ENCODE measurements around the gene CD300LD. TPM values are rescaled to one million over a fixed set of nuclear protein-coding genes. Genes with fewer than 3 reads are reported as not detected.

The CD300LD gene
- total RNA-seq, 2 experiments from 2014 or later: not detected

- TF ChIP-seq CTCF (IDR thresholded peaks at IDR 0.05): no peak
- Histone ChIP-seq H3K36me3 (ENCODE audit: insufficient read depth, low read length) (no peaks in the 10 kb centered on the region), H3K4me3 (ENCODE audit: low read length) (no peak overlapping the region), H3K27me3 (ENCODE audit: control insufficient read depth in 1 of 2, insufficient read depth in 2 of 2, low read length in 2 of 2) (peaks cover 0 to 3% of the 10 kb centered on the region in 2 experiments), H3K9me3 (ENCODE audit: control insufficient read depth in 1 of 2, insufficient read depth in 1 of 2, low read length in 2 of 2) (no peaks in the 10 kb centered on the region), H3K4me1 (ENCODE audit: insufficient read depth, low read length) (peaks cover 18% of the 10 kb centered on the region), H3K27ac (ENCODE audit: low read depth in 1 of 2, low read length in 2 of 2) (no peak overlapping the region)
- no peak for DNase-seq
- CTCF ChIA-PET: no interaction called here
- POLR2A ChIA-PET: no interaction called here
- H3K36me3 Mint-ChIP-seq (ENCODE audit: low read depth): no peaks in the 10 kb centered on the region
- no peak overlapping the region for H3K4me3 Mint-ChIP-seq
- peaks cover 44% of the 10 kb centered on the region for H3K4me1 Mint-ChIP-seq (ENCODE audit: low read depth)
- no peaks in the 10 kb centered on the region for H3K9me3 Mint-ChIP-seq
- no peak for ATAC-seq (ENCODE audit: poor library complexity)
- intact Hi-C loops (cut with DNase I, micrococcal nuclease): no loop called here
- no peak overlapping the region for H3K27ac Mint-ChIP-seq
- H3K27me3 Mint-ChIP-seq: peaks cover 8% of the 10 kb centered on the region
Observed at GRCh38 chr17:74595037-74595750, 3.1 kb upstream of the CD300LD start.

- DNase-seq (no peak), ATAC-seq (ENCODE audit: poor library complexity) (no peak)
- Histone ChIP-seq H3K27me3 (ENCODE audit: control insufficient read depth in 1 of 2, insufficient read depth in 2 of 2, low read length in 2 of 2) (peaks cover 0 to 5% of the 10 kb centered on the region in 2 experiments), H3K4me1 (ENCODE audit: insufficient read depth, low read length) (peaks cover 10% of the 10 kb centered on the region), H3K27ac (ENCODE audit: low read depth in 1 of 2, low read length in 2 of 2) (no peak overlapping the region), H3K4me3 (ENCODE audit: low read length) (no peak overlapping the region), H3K9me3 (ENCODE audit: control insufficient read depth in 1 of 2, insufficient read depth in 1 of 2, low read length in 2 of 2) (no peaks in the 10 kb centered on the region), H3K36me3 (ENCODE audit: insufficient read depth, low read length) (no peaks in the 10 kb centered on the region)
- TF ChIP-seq CTCF (IDR thresholded peaks at IDR 0.05): no peak
- Mint-ChIP-seq H3K4me1 (ENCODE audit: low read depth) (peaks cover 20% of the 10 kb centered on the region), H3K36me3 (ENCODE audit: low read depth) (no peaks in the 10 kb centered on the region), H3K27ac (peak overlapping the region; percentile 76), H3K27me3 (peaks cover 8% of the 10 kb centered on the region), H3K4me3 (no peak overlapping the region), H3K9me3 (no peaks in the 10 kb centered on the region)
- ChIA-PET POLR2A (interaction anchor here (0.9 to 1.4 kb wide), 2 partner anchors 12 to 282 kb away, joined by 4 to 6 read pairs; no protein-coding TSS in a partner anchor), CTCF (interaction anchor here (0.7 kb wide), 1 partner anchor 9 kb away, joined by 3 read pairs; no protein-coding TSS in a partner anchor)
- intact Hi-C loops (cut with DNase I, micrococcal nuclease): no loop called here
Observed at GRCh38 chr17:74591503-74591902, 580 bp downstream of the CD300LD start.

GRCh38 chr17:74585711-74586110 lies 6.4 kb downstream of the CD300LD start:
- Histone ChIP-seq H3K27me3 (ENCODE audit: control insufficient read depth in 1 of 2, insufficient read depth in 2 of 2, low read length in 2 of 2) (peaks cover 0 to 2% of the 10 kb centered on the region in 2 experiments), H3K4me3 (ENCODE audit: low read length) (no peak overlapping the region), H3K9me3 (ENCODE audit: control insufficient read depth in 1 of 2, insufficient read depth in 1 of 2, low read length in 2 of 2) (peaks cover 3 to 4% of the 10 kb centered on the region in 2 experiments), H3K36me3 (ENCODE audit: insufficient read depth, low read length) (no peaks in the 10 kb centered on the region), H3K27ac (ENCODE audit: low read depth in 1 of 2, low read length in 2 of 2) (no peak overlapping the region), H3K4me1 (ENCODE audit: insufficient read depth, low read length) (no peaks in the 10 kb centered on the region)
- Mint-ChIP-seq H3K27me3 (no peaks in the 10 kb centered on the region), H3K4me3 (no peak overlapping the region), H3K4me1 (ENCODE audit: low read depth) (peaks cover under 1% of the 10 kb centered on the region), H3K36me3 (ENCODE audit: low read depth) (no peaks in the 10 kb centered on the region), H3K27ac (no peak overlapping the region), H3K9me3 (peaks cover 6% of the 10 kb centered on the region)
- ATAC-seq (ENCODE audit: poor library complexity) (no peak), DNase-seq (no peak)
- CTCF ChIA-PET: no interaction called here
- POLR2A ChIA-PET: no interaction called here
- intact Hi-C loops (cut with DNase I, micrococcal nuclease): no loop called here
- no peak for TF ChIP-seq CTCF (IDR thresholded peaks at IDR 0.05)

Measured in CD4-positive, alpha-beta T cell (primary cell).